ENCODE results near the gene ARG1.
A peak's percentile ranks its signal among the peaks of the same experiment; 100 is the strongest.

The ARG1 gene

GRCh38 chr6:131600716-131601115 is 27.7 kb downstream of the ARG1 start:
- DNase-seq (ENCODE audit: extremely low read depth, low read depth): no peak
- no peak overlapping the region for H3K4me3 ChIP-seq (replicated peaks; ENCODE audit: low read depth, low read length)
- TF ChIP-seq CTCF (IDR thresholded peaks at IDR 0.05; ENCODE audit: low read depth, low read length, missing control alignments): no peak

DNA sequence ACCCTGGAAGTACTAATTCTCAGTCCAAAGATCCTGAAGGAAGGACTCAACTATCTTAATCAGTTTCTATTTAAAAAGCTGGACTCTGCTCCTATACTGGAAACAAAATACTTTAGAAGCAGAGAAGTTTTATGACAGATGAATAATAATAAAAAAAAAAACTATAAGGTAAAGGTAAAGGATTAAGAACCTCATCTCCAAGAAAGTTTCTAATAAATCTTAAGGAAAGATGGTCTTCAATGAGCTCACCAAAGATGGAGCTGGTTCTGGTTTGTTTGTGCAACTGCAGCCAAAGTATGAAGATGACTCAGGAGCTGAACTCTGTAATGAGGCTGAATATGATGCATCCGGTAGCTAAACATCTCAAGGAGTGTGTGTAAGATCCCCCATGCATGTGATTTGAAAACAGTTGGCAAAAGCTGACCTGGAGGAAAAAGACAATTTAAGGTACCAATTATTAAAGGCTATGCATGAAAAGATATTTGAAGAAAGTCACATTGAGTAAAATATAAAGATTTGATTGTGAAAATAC is 29.8 kb downstream of the ARG1 start:
- TF ChIP-seq CTCF (IDR thresholded peaks at IDR 0.05; ENCODE audit: low read depth, low read length, missing control alignments): no peak
- no peak overlapping the region for H3K4me3 ChIP-seq (replicated peaks; ENCODE audit: low read depth, low read length)
- DNase-seq (ENCODE audit: extremely low read depth, low read depth): peak; percentile 60

DNA sequence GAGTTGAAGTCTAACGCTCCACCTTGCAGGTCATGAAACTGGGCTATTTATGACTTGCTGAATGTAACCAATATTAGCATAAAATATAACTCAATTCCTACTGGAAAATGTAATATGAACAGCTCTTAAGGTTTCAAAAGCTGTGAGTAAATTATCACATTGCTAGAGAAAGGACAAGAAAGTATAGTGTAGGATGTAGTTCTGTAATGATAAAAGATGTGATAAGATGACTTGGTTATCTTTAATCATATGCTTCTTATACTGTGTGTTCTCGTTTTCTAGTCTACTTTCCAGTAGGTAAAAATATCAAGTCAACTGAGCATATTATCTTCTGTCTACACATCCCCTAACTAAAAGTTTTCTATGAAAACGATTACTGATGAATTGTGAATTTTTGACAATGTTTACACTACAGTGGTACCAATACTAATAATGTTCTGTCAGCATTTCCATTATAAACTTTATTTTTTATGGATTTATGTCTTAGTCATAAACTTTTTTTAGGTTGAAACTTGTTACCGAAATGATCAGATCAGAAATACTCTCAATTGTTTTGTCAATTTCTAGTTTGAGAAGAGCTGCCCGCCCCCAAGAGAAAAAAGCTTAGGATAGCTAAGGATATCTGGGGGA is 40.4 kb downstream of the ARG1 start:
- no peak overlapping the region for H3K4me3 ChIP-seq (replicated peaks; ENCODE audit: low read depth, low read length)
- TF ChIP-seq CTCF (IDR thresholded peaks at IDR 0.05; ENCODE audit: low read depth, low read length, missing control alignments): no peak
- DNase-seq (ENCODE audit: extremely low read depth, low read depth): no peak

- TF ChIP-seq CTCF (IDR thresholded peaks at IDR 0.05; ENCODE audit: low read depth, low read length, missing control alignments): no peak
- DNase-seq (ENCODE audit: extremely low read depth, low read depth): no peak
- H3K4me3 ChIP-seq (replicated peaks; ENCODE audit: low read depth, low read length): no peak overlapping the region
Measured at GRCh38 chr6:131615275-131615674, 42.2 kb downstream of the ARG1 start.

GRCh38 chr6:131627724-131628682 is 55.0 kb downstream of the ARG1 start, which contains the start of gene MED23:
Gene MED23, minus strand, starts transcription at chr6:131628242. Its CDS starts 193 bp downstream, at chr6:131628049.
- peak within 1 kb of the TSS; percentile 90 for H3K4me3 ChIP-seq (replicated peaks; ENCODE audit: low read depth, low read length)
- TF ChIP-seq CTCF (IDR thresholded peaks at IDR 0.05; ENCODE audit: low read depth, low read length, missing control alignments): peak; percentile 99
- peak; percentile 83 for DNase-seq (ENCODE audit: extremely low read depth, low read depth)

DNA sequence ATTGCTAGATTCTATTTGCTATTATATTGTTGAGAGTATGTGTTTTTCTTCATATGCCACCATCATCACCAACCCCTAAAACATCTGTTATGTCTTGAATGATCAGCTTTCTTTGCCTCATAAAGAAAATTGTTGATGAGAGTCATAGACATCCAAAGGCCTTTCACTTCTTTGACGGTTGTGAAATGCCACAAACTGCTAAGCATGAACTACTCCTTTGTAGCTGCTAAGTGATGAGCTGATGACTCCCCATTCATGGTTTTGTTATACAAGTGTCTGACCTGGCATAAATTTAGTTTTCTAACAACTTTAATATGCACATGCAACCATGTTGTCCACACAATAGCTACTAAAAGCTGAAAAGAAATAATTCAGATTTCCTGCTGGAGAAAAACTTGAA is 55.7 kb downstream of the ARG1 start:
- no peak for DNase-seq (ENCODE audit: extremely low read depth, low read depth)
- no peak for TF ChIP-seq CTCF (IDR thresholded peaks at IDR 0.05; ENCODE audit: low read depth, low read length, missing control alignments)
- peak overlapping the region; percentile 90; the same call in 1 of the 2 replicates for H3K4me3 ChIP-seq (replicated peaks; ENCODE audit: low read depth, low read length)
